GOT3 (cell line): ENCODE measurements around the gene PKHD1.
"Not testable (repeated sequence)": the region's sequence is repeated elsewhere in the genome, so short reads cannot be mapped to it uniquely, and the experiment has no call there.

ENCODE experiments used
- DNase-seq: peaks from one replicate; lab custom pipeline; 2025; ENCODE audit warnings: mixed read lengths; lab: John Stamatoyannopoulos, UW

The PKHD1 gene

DNA sequence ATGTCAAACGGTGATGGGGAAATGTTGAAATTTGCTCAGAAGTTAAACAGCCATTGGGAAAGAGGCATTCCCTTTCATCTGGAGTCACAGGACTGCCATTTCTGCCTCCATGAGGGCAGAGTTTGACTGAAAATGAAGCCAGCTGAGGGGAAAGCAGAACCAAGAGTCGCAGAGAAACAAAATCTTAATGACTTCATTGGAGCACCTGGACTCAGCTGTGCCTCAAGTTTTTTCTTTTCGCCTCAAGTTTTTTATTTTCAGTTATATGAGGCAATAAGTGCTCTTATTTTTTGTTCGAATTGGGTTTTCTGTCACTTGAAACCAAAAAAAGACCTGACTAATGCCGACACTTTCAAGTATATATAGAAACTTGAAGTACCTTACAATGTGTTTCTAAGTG, 161.3 kb downstream of the PKHD1 start:
- no peak for DNase-seq

- DNase-seq = not testable (repeated sequence)
Observed at GRCh38 chr6:51922479-51922878, 164.9 kb downstream of the PKHD1 start.

DNA sequence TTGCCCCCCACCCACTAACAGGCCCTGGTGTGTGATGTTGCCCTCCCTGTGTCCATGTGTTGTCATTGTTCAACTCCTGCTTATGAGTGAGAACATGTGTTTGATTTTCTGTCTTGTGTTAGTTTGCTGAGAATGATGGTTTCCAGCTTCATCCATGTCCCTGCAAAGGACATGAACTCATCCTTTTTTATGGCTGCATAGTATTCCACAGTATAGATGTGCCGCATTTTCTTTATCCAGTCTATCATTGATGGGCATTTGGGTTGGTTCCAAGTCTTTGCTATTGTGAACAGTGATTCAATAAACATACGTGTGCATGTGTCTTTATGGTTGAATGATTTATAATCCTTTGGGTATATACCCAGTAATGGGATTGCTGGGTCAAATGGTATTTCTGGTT, 169.1 kb downstream of the PKHD1 start:
- DNase-seq = not testable (repeated sequence)

- DNase-seq = no peak
Observed at GRCh38 chr6:51915098-51915497, 172.3 kb downstream of the PKHD1 start.

DNA sequence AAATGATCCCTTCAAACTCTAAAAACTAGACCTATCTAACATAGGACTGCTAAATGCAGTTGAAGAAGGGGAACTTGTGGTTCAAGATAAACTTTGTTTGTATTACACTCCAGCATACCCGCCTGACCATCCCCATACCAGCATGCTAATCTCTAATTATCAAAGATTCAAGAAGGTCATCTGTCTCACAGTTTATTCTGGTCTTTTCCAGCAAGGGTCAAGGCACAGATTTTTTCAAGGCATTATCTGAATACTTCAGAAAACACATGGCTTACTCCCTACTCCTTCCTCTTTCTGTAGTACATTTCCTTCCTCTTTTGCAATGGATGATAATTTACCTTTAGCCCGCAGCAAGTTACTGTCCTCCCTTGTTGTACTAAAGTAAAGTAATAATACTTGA, 174.1 kb downstream of the PKHD1 start:
- DNase-seq = no peak

- no peak for DNase-seq
Observed at GRCh38 chr6:51910851-51911250, 176.6 kb downstream of the PKHD1 start.

DNA sequence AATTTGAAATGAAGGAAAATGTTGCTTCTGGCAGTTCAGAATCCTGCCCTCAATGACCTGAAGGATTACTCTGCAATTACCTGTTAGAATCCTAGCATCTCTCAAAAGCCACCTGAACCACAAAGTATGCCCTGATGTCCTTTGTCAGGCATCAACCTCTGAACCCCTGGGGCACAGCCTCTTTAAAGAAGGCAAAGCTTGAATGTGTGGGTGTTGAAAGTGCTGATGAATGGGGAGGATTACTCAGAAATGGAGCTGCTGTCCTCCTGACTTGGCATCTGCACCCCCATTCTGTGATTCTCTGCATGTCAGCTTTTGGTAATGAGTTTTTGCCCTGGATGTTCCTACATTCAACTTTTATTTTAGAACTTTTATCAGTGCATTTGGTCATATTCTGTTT, 179.2 kb downstream of the PKHD1 start:
- DNase-seq = no peak

DNA sequence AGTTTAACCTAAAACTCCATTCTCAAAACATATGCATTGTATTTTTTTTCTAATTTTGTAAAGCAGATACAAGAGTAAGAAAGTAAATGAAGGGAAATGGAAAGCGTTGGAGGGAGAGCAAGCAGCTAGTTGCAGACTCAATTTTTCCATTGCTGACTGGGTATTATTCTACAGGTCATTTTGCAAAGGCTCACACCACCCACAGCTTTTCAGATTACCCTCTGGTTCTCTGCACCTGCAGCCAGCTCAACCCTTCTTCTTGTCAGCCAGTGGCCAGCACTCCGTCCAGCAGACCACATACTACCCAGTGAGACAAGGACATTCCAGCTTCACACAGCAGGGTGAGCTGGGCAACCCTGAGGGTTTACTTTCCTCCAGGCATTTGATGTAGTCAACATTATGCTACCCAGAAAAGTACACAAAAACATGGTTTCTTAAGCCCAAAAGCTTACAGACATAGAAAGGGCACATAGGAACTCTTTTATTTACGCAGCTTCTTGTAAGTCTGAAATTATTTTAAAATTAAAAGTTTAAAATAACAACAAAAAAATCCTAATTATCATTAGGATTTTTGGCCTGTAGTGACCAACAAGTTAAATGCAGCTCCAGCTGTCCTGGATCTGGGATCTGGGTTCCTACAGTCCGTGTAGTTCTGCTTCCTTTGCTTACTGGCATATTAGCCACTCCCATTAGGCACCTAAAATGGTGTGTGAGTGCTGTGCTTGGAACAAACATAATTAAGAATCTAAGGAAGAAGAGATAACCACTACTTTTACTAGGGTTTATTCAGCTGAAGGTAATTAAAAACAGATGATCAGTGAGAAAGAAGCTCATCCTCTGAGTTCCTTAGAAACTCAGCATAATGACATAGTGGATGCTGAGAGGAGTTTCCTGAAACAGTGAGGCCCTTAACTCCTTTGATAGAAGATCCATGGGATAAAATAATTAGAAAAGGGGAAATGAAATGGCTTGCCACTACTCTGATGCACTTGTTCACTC, 185.3 kb downstream of the PKHD1 start:
- no peak for DNase-seq

DNA sequence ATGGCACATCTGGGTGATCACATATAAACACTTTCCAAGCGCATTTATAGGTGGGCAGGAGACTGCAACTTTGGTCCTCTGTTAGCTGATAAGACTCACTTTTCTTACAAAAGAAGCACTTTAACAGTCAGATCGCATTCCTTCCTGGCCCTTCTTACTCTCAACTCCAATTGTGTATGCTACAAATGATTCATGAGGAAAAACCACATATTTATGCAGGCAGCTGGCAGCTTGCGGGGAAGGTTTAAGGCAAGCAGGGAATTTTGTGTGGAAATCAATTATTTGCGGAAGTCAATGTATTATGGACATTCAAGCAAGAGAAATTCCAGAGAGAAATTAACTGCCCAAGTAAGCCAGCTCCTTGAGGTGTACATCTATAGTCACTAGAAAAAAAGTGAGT, 194.0 kb downstream of the PKHD1 start:
- DNase-seq = no peak

- DNase-seq = no peak
Observed at GRCh38 chr6:51892750-51893149, 194.7 kb downstream of the PKHD1 start.

DNA sequence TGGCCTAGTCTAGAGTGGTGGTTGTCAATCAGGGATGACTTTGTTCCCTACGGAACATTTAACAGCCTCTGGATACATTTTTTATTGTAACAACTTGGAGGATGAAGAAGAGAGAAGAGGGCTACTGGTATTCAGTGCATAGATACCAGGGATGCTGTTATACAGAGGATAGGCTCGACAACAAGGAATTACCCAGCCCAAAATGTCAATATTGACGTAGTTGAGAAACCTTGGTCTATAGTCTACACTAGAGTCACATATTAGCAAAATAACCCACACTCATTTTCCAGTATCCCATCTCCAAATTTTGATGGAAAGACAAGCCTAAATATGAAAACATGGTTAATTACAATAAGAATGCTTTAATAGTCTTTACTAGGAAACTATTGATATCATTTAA, 195.1 kb downstream of the PKHD1 start:
- no peak for DNase-seq

DNA sequence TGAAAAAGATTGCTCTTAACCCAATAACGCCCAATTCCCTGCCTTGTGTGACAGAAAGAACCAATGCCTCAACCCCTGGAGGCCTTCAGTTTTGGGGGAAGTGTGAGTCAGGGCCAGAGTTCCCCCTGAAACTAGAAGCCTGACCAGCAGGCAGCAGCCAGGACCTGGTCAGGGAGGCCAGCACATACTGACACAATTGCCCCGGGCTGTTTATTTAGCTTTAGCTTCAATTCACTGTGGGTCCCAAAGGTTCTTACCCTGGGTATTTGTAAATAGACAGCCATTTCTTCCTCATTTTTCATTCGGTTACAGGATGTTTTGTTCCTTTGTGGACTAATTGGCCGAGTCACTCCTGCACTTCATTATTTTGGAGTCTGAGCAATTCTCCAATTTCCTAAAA, 195.6 kb downstream of the PKHD1 start:
- no peak for DNase-seq

DNA sequence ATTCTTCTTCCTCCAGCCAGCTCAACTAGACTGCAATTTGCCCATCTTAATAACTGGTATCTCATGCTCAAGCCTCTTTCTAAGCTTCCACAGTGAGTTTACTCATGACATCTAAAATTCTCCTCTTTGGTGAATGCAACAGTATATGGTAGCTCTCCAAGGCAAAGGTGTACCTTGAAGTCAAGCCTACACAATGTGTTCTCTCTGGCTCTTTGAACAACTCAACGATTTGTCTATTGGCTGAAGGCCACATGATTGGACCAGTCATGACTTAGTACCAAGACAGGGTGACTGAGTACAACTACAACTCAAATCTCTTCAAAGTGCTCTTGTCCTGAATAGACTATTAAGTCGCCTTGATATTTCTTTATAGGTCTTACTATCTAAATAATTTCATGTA, 199.6 kb downstream of the PKHD1 start:
- DNase-seq = no peak

GRCh38 chr6:51885957-51886356, 201.5 kb downstream of the PKHD1 start:
- DNase-seq = no peak

DNA sequence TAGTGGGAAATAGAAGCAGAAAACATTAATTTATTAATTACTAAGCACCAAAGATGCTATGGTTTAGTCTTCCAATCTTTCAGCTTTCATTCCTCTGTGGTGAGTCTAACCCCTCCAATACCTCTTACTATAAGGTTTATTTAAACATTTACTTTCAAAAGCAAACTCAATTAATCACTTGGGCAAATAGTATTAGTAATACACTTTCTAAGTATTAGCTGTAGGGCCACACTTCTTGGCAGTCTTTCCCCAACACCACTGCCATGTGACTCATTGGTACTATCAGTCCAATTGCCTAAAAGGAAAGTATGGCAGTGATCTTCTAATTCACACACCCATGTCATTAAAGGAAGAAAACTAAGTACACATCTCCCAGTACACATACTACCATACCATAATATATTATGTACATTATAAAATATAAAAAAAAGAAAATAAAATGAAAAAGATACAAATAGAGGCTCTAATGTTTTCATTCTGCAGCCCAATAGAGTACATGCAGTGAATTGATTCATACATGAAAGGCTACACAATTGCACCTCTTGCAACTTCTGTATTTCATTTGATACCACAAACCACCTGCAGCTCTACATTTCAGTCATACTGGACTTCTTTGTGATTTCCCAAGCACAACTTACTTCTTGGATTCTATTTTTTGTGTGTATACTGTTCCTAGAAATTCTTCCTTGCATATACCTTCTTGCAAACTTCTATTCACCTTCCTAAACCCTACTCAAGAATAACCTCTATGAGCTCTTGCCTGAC, 218.6 kb downstream of the PKHD1 start:
- no peak for DNase-seq

DNA sequence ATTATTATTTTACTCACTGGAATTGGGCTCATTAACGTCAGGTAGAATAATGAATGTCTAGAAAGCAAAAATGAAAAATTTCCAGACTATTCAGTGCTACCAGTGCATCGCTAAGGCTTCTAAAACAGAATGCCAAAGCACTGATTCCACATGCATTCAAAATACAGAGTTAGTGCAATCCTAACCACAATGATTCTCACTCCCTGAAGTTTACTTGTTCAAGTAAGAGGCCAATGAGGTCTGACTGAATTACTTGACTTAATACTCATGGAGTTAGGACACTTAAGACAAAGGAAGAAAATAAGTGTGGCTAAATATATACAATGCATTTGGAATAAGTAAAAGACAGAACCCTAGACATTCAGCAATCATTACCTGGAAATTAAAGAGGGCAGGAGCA, 220.5 kb downstream of the PKHD1 start:
- no peak for DNase-seq

DNA sequence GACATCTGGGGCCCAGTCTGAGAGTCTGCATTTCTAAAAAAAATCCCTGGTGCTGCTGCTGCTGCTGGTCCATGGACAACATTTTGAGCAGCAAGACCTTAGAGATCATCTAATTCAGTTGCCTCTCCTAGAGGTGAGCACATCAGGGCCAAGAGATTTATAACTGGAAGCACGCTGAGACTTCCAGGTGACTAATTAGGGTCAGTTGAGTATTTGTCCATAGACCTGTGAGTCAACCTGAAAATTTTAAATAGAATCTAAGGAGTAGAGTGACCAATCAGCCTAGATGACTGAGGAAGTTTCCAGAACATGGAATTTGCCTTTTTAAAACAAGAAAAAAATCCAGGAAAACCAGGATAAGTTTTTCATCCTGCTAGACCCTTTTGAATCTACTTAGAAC, 221.4 kb downstream of the PKHD1 start:
- no peak for DNase-seq

- DNase-seq = no peak
Observed at GRCh38 chr6:51865176-51865575, 222.2 kb downstream of the PKHD1 start.

DNA sequence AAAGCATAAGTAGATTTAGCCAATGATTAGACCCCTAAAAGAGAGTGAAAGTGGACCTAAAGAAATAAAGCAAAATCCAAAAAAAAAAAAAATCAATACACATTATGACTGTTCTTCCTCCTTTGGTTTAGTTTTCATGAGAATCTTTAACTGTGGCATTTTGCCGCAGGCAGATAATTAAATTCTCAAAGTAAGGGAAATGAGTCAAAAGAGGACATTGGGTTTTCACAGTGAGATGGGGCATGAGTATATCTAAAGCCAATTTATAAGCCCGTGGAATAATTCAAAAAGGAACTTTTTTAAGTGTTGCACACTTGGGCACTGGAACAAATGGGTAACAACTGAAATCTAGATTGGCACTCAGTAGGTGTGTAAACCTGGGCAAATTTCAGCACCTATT, 230.3 kb downstream of the PKHD1 start:
- DNase-seq = no peak

DNA sequence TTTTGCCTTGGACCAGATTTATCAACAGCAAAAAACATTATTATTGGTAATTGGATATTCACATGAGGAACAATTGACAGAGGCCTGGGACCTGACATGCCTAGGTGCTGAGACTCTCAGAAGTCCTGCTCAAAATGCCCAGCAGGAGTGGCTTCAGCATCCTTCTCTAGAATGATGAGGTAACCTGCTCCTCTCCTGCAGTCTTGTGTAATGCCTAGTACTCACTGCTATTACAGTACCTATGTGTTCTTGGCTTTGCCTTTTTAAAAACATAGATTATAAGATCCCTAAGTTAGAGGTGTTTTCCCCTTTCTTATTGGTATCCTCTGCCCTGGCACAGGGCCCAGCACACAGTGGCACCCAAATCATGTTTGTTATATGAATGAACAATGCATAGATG, 230.9 kb downstream of the PKHD1 start:
- DNase-seq = no peak

- DNase-seq = no peak
Observed at GRCh38 chr6:51855310-51856082, 231.9 kb downstream of the PKHD1 start.

GRCh38 chr6:51854876-51855275, 232.5 kb downstream of the PKHD1 start:
- no peak for DNase-seq
